GM12874 (cell line): ENCODE measurements around the gene NMB.

Experiments
- TF ChIP-seq, protein P1 (sequence below): IDR thresholded peaks from 2 replicates; pipeline ENCODE4 v1.5.1; 2011; ENCODE audit warnings: low read depth, mild to moderate bottlenecking, control low read depth, low read length, moderate library complexity; ENCODE audit not compliant: insufficient read depth

The NMB gene, protein sequence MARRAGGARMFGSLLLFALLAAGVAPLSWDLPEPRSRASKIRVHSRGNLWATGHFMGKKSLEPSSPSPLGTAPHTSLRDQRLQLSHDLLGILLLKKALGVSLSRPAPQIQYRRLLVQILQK

DNA sequence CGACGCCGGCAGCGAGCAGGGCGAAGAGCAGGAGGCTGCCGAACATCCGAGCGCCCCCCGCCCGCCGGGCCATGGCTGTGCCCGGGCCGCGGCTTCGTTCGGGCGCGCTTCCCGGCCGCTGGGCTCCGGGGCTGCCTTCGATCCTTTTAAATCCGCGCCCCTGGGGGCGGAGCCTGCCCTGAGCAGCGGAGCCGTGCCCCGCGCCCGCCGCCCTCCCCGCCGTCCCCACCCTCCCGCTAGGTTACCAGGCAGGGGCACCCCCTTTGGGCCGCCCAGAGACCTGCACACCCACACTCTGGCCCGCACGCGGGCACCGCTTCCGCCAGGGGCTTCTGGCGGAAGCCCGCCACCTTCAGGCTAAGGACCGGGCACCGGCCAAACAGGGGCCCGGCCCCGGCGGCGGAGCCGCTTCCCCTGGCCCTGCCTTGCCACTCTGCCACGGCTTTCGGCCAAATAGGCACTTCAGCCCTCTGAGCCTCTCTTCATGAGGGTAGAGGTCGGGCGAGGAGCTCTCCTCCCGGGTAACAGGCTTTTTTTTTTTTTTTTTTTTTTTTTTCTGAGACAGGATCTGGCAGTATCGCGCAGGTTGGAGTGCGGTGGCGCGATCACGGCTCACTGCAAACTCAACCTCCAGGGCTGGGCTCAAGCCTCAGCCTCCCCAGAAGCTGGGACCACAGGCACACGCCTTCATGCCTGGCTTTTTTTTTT lies at the start of gene NMB:
Gene NMB, minus strand, starts transcription at position 120 of the 708 bp plus-strand sequence. Its CDS starts 47 bp downstream, at position 73.
- TF ChIP-seq, protein P1, sequence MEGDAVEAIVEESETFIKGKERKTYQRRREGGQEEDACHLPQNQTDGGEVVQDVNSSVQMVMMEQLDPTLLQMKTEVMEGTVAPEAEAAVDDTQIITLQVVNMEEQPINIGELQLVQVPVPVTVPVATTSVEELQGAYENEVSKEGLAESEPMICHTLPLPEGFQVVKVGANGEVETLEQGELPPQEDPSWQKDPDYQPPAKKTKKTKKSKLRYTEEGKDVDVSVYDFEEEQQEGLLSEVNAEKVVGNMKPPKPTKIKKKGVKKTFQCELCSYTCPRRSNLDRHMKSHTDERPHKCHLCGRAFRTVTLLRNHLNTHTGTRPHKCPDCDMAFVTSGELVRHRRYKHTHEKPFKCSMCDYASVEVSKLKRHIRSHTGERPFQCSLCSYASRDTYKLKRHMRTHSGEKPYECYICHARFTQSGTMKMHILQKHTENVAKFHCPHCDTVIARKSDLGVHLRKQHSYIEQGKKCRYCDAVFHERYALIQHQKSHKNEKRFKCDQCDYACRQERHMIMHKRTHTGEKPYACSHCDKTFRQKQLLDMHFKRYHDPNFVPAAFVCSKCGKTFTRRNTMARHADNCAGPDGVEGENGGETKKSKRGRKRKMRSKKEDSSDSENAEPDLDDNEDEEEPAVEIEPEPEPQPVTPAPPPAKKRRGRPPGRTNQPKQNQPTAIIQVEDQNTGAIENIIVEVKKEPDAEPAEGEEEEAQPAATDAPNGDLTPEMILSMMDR: peak; percentile 74

DNA sequence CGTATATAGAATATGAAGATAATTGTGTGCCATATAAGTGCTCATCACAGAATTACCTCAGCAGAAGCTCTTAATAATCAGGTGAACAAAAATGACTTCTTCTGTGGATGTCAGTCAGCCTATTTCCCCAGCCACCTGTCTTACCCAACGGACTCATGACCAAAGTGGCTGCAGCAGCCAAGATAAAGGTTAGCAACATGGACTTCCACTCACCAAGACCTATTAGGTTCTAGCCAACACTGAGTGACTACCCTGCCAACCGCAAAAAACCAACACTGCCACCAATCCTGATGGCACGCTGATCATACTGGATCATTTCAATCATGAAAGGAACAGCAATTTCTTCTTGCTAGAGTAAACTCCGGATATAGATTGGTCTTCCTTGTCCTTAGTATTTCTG lies 45.8 kb upstream of the NMB start:
- TF ChIP-seq, protein P1: no peak

DNA sequence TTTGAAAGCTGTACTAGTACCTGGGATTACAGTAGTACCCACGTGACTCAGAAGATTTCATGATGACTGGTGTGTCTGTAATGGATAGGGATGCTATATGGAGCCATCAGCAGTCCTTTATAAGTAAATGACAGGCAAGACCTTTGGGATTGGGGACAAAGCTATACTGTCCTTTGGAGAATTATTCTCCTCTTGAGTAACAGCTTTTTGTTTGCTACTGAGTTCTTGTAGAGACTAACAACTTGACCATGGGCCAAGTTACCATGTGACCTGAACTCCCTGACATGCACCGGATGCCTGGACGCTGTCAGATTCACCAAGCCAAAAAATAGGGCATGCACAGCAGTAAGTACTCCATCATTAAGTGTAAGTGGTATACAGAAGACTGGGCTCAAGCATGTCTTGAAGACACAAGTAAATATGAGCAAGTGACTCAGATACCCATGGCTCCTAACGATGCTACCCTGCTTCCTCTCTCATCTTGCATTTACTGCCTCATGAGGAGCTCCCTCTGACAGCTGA lies 45.0 kb upstream of the NMB start:
- TF ChIP-seq, protein P1: no peak

DNA sequence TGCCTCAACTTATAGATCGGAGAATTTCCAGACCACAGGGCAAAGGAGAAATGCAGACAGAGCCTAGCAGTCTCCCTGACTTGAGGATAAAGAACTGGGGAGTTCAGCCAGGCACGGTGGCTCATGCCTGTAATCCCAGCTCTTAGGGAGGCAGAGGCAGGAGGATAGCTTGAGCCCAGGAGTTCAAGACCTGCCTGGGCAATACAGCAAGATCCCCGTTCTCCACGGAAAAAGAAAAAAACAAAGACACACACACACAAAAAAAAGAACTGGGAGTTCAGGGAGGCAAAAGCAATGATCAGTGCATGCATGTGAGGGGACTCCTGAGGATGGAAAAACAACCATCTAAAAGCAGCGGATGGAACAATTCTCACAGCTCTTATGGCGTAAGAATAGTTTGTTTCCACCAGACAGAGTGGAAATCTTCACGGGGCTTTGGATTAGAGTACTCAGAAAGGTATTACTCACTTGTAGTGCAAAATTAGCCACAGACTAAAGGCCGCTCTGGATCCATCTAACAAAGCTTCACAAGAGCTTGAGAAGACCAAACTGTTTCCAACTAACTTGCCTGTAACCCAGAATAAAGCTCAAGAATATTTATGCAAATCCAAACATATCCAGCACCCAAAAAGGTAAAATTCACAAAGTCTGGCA lies 41.7 kb upstream of the NMB start:
- TF ChIP-seq, protein P1: no peak

DNA sequence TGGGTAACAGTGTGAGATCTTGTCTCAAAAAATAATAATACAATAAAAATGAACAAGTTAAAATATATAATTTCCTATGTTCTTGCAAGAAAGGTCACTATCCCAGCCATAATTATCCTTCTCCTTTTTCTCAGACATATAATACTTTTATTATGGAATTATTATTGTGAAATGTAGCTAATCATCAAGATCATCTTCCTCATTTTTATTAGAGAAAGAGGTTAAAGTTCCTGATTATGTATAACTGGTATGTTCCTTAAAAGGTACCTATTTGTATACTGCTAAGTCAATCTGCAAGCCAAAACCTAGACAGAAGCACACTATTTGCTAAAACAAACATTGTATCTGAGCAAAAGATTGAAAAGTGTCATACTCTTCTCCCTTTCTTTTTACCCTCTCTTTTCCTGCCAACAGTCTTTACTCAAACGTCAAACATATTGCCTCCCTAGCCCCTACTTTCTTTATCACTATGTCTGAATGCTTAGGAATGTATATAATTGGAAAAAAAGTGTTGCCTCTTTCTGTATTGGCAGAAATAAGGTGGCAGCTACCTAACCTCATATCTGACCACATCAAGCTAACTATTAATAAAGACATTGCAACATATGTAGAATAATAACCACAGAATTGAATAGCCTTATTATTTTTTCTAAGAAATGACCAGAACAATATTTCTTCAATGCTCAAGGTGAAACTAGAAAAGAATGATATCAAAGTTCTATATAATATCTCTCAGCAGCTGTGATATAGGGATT lies 39.4 kb upstream of the NMB start:
- TF ChIP-seq, protein P1: no peak

DNA sequence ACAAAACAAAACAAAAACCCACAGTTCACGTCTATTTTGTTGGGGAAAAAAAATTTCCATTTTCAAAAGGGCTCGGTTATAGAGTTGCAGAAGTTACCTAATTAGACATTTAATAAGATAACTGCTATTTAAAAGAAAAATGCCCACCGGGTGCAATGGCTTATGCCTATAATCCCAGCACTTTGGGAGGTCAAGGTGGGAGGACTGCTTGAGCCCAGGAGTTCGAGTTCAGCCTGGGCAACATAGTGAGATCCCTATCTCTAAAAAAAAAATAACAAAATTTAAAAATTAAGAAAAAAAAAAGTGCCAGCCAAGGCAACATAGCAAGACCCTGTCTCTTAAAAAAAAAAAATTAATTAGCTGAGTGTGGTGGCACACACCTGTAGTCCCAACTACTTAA lies 38.8 kb upstream of the NMB start:
- TF ChIP-seq, protein P1: no peak

DNA sequence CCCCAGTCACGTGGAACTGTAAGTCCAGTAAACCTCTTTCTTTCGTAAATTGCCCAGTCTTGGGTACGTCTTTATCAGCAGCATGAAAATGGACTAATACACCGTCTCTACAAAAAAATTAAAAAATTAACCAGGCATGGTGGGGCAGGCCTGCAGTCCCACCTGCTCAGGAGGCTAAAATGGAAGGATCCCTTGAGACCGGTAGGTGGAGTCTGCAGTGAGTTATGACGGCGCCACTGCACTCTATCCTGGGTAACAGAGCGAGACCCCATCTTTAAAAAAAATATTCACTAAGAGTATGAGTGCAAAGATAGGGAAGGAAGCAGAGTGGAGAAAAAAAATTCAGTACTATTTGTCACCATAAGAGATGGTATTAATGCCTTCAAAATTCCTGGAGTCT lies 32.3 kb upstream of the NMB start:
- TF ChIP-seq, protein P1: no peak
